CD14-positive monocyte (primary cell): ENCODE data around the gene EPS15. TPM values are rescaled to one million over a fixed set of nuclear protein-coding genes. Genes with fewer than 3 reads are reported as not detected.
A peak's percentile ranks its signal among the peaks of the same experiment; 100 is the strongest.

Experiments used
- DNase-seq, 3 donors: peaks; one replicate each; pipeline ENCODE4 v3.0.0-alpha.2; 2011 to 2022
- H2AFZ ChIP-seq: 2 replicates; pipeline ENCODE4 v1.6.0; 2012; ENCODE audit warnings: mild to moderate bottlenecking, low read depth, low read length, inconsistent platforms; ENCODE audit not compliant: insufficient read depth, poor library complexity, severe bottlenecking
- H3K27ac ChIP-seq, 2 donors: 1 replicate in 1 of 2; 2 replicates in 1 of 2; pipeline ENCODE4 v1.5.1; 2012 to 2013; ENCODE audit warnings: low read length in 2 of 2, control low read depth in 1 of 2, inconsistent platforms in 1 of 2, low read depth in 1 of 2, mild to moderate bottlenecking in 1 of 2
- H3K27me3 ChIP-seq, 2 donors: one replicate each; pipeline versions ENCODE4 v1.6.0 to v1.6.1; 2011 to 2013; ENCODE audit warnings: low read length in 2 of 2; ENCODE audit not compliant: control insufficient read depth in 2 of 2, insufficient read depth in 2 of 2
- H3K36me3 ChIP-seq, 2 donors: replicated peaks in 1 of 2; 1 replicate in 1 of 2; 2 replicates in 1 of 2; pipeline versions ENCODE4 v1.5.1 to v1.6.1; 2012 to 2013; ENCODE audit warnings: low read length in 2 of 2, control low read depth in 1 of 2, inconsistent platforms in 1 of 2, mild to moderate bottlenecking in 1 of 2; ENCODE audit not compliant: insufficient read depth in 2 of 2, control insufficient read depth in 1 of 2
- H3K4me1 ChIP-seq, 2 donors: 1 replicate in 1 of 2; 2 replicates in 1 of 2; pipeline versions ENCODE4 v1.5.1 to v1.6.1; 2012 to 2013; ENCODE audit warnings: low read length in 2 of 2, control low read depth in 1 of 2, inconsistent platforms in 1 of 2, mild to moderate bottlenecking in 1 of 2, moderate library complexity in 1 of 2; ENCODE audit not compliant: insufficient read depth in 2 of 2, control insufficient read depth in 1 of 2
- H3K4me2 ChIP-seq: replicated peaks from 2 replicates; pipeline ENCODE3; 2012; ENCODE audit warnings: low read length, moderate library complexity, mild to moderate bottlenecking; ENCODE audit not compliant: poor library complexity, severe bottlenecking; ENCODE audit errors: extremely low read depth
- H3K4me3 ChIP-seq, 3 experiments: fragments of 200-600 bp in 1 of 3; sonication (generic) in 1 of 3; replicated peaks in 1 of 3; 1 replicate in 2 of 3; 2 replicates in 1 of 3; pipeline ENCODE4 v1.5.1; 2011 to 2013; ENCODE audit warnings: low read length in 3 of 3, mild to moderate bottlenecking in 3 of 3, control low read depth in 2 of 3, low read depth in 2 of 3, inconsistent platforms in 1 of 3, moderate library complexity in 1 of 3
- H3K79me2 ChIP-seq: 2 replicates; pipeline ENCODE4 v1.6.0; 2012; ENCODE audit warnings: mild to moderate bottlenecking, control low read depth, inconsistent platforms, low read length, moderate library complexity; ENCODE audit not compliant: insufficient read depth
- H3K9ac ChIP-seq: 2 replicates; pipeline ENCODE4 v1.6.0; 2017; ENCODE audit warnings: low read length, mild to moderate bottlenecking; ENCODE audit not compliant: insufficient read depth, poor library complexity, severe bottlenecking
- H3K9me3 ChIP-seq, 2 donors: replicated peaks in 1 of 2; 1 replicate in 1 of 2; 2 replicates in 1 of 2; pipeline versions ENCODE4 v1.5.1 to v1.6.1; 2012 to 2013; ENCODE audit warnings: low read length in 2 of 2, control low read depth in 1 of 2; ENCODE audit not compliant: control insufficient read depth in 1 of 2, insufficient read depth in 1 of 2
- H4K20me1 ChIP-seq: 2 replicates; pipeline ENCODE4 v1.6.0; 2012; ENCODE audit warnings: mild to moderate bottlenecking, low read length, control low read depth, moderate library complexity; ENCODE audit not compliant: insufficient read depth
- H3K27ac Mint-ChIP-seq, 7 donors: one replicate each; pipeline ENCODE4 v1.8.0; 2020; ENCODE audit warnings: mild to moderate bottlenecking in 7 of 7, mixed read lengths in 7 of 7, moderate library complexity in 6 of 7, inconsistent platforms in 2 of 7
- H3K27me3 Mint-ChIP-seq, 3 donors: one replicate each; pipeline ENCODE4 v1.8.0; 2021 to 2022; ENCODE audit warnings: low read depth in 3 of 3, mild to moderate bottlenecking in 3 of 3, mixed read lengths in 3 of 3, moderate library complexity in 3 of 3, inconsistent platforms in 1 of 3
- H3K36me3 Mint-ChIP-seq, 2 donors: one replicate each; pipeline ENCODE4 v1.8.0; 2020; ENCODE audit warnings: mixed read lengths in 2 of 2, inconsistent platforms in 1 of 2, mild to moderate bottlenecking in 1 of 2
- H3K4me1 Mint-ChIP-seq: one replicate; pipeline ENCODE4 v1.8.0; 2020; ENCODE audit warnings: mild to moderate bottlenecking, mixed read lengths
- H3K4me3 Mint-ChIP-seq, 2 donors: one replicate each; pipeline ENCODE4 v1.8.0; 2020; ENCODE audit warnings: mild to moderate bottlenecking in 2 of 2, mixed read lengths in 2 of 2, moderate library complexity in 1 of 2
- H3K9me3 Mint-ChIP-seq, 7 donors: one replicate each; pipeline ENCODE4 v1.8.0; 2020 to 2022; ENCODE audit warnings: mixed read lengths in 7 of 7, mild to moderate bottlenecking in 6 of 7, moderate library complexity in 6 of 7, inconsistent platforms in 2 of 7
- CTCF ChIP-seq: fragments of 200-600 bp; IDR thresholded peaks from one replicate; pipeline ENCODE4 v1.8.0; 2022; ENCODE audit warnings: antibody characterized with exemption, mild to moderate bottlenecking
- WGBS: methylation state at CpG from one replicate; pipeline ENCODE4 v1.1.5; 2013; ENCODE audit warnings: missing lambda C conversion rate; ENCODE audit not compliant: insufficient coverage; 5-methylcytosine and 5-hydroxymethylcytosine counted together
- intact Hi-C, 2 donors: fragments of 100-400 bp; cut with micrococcal nuclease; formaldehyde crosslinking; loops; one replicate each; pipeline versions ENCODE4 v1.15.0 to v1.15.1; 2023
- polyA plus RNA-seq, 3 donors: library from polyadenylated mRNA; depleted of rRNA in 1 of 3; unstranded in 2 of 3; stranded (reverse) in 1 of 3; fragments of 300-500 nt in 2 of 3; fragments of >200 nt in 1 of 3; fragmentation: Illumina TruSeq in 2 of 3; gene quantifications; 1 replicate in 2 of 3; 2 replicates in 1 of 3; pipeline ENCODE4 v1.2.3, GENCODE V29; 2012 to 2021

The EPS15 gene
- polyA plus RNA-seq, 3 donors: 26.7 to 53.6 (median 36.4) TPM

GRCh38 chr1:51417496-51418383, 101.3 kb downstream of the EPS15 start:
- Histone ChIP-seq H3K9ac (no peak overlapping the region), H3K4me1 (no peaks in the 10 kb centered on the region), H2AFZ (no peak overlapping the region), H3K4me2 (no peak overlapping the region), H3K36me3 (peaks cover 32 to 79% of the 10 kb centered on the region in 2 donors), H3K27me3 (no peaks in the 10 kb centered on the region), H4K20me1 (peaks cover 18% of the 10 kb centered on the region), H3K4me3 (no peak overlapping the region), H3K27ac (no peak overlapping the region), H3K9me3 (no peaks in the 10 kb centered on the region), H3K79me2 (no peaks in the 10 kb centered on the region)
- 90% methylated on average over 2 of the region's 5 CpGs for WGBS
- DNase-seq: no peak
- Mint-ChIP-seq H3K4me1 (no peaks in the 10 kb centered on the region), H3K27ac (peak overlapping the region in 1 of 7 donors; percentile 28), H3K36me3 (peaks cover 50 to 62% of the 10 kb centered on the region in 2 donors), H3K9me3 (no peaks in the 10 kb centered on the region), H3K4me3 (no peak overlapping the region), H3K27me3 (peaks cover 0 to 2% (median 0%) of the 10 kb centered on the region in 3 donors)
- TF ChIP-seq CTCF: no peak
- intact Hi-C loops: no loop called here

- H3K9me3 ChIP-seq: no peaks in the 10 kb centered on the region
- H3K27me3 ChIP-seq: no peaks in the 10 kb centered on the region
- Mint-ChIP-seq H3K36me3 (peaks cover 54 to 67% of the 10 kb centered on the region in 2 donors), H3K27ac (no peak overlapping the region), H3K4me3 (no peak overlapping the region), H3K27me3 (peaks cover 0 to 2% (median 0%) of the 10 kb centered on the region in 3 donors), H3K4me1 (no peaks in the 10 kb centered on the region), H3K9me3 (peaks cover 0 to 1% (median 0%) of the 10 kb centered on the region in 7 donors)
- peaks cover 32 to 82% of the 10 kb centered on the region in 2 donors for H3K36me3 ChIP-seq
- H4K20me1 ChIP-seq: peaks cover 18% of the 10 kb centered on the region
- DNase-seq: no peak
- no peak overlapping the region for H2AFZ ChIP-seq
- H3K4me1 ChIP-seq: no peaks in the 10 kb centered on the region
- no peak overlapping the region for H3K4me3 ChIP-seq
- no peak for TF ChIP-seq CTCF
- no peak overlapping the region for H3K4me2 ChIP-seq
- H3K9ac ChIP-seq: no peak overlapping the region
- intact Hi-C loops: no loop called here
- H3K27ac ChIP-seq: no peak overlapping the region
- no peaks in the 10 kb centered on the region for H3K79me2 ChIP-seq
These were observed 102.2 kb downstream of the EPS15 start for GRCh38 chr1:51416910-51417309.
